ENCODE results near the gene CCDC78.
A peak's percentile ranks its signal among the peaks of the same experiment; 100 is the strongest.

CCDC78 gene

DNA sequence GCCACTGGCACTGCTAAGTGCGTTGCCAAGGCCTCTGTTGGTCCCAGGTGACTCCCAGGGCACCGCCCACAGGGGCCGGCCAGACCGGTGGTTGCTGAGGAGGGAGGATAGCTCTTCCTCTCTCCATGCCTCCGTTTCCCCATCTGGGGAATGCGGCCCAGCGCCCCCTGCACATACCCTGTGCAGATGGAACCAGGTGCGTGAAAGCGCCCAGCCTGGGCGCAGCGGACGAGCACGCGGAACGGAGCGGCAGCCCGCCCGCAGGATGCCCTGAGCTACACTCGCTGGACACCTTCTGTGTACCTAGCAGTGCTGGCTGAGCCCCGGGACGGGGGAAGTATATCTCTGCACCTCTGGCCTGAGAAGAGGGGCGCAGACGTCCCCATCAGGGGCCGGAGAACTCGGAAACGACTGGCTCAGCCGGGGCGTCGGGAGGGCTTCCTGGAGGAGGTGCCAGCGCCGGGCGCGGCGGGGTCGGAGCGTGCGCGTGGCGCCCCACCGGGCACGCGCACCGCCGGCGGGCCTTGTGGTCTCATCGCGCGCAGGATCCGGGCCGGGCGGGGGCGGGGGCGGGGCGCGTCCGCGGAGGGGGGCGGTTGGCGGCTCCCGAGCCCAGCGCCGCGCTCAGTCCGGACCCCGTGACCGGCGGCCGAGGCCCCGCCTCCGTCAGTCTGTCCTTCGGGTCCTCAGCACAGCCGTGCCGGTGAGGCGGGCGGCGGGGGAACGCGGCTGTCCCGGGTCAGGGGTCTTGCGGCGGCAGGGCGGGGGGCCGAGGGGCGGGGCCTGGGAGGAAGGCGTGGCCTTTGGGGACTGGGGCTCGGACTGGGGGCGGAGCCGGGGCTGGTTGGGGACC is at the start of gene CCDC78, which contains the start of gene HAGHL:
Gene CCDC78, minus strand, starts transcription at position 6 of the 853 bp plus-strand sequence. CDS start 76 bp downstream, outside the sequence.
Gene HAGHL, plus strand, starts transcription at position 669 of the 853 bp plus-strand sequence. CDS start 404 bp downstream, outside the sequence.
- DNase-seq (ENCODE audit: low read depth in 3 of 3), result peak in 1 of 3 experiments; percentile 42

- DNase-seq (ENCODE audit: low read depth in 3 of 3), result no peak
Observed at GRCh38 chr16:775236-775796, 49.1 kb upstream of the CCDC78 start.

GRCh38 chr16:774086-775001 is 48.1 kb upstream of the CCDC78 start:
- DNase-seq (ENCODE audit: low read depth in 3 of 3), result no peak

- DNase-seq (ENCODE audit: low read depth in 3 of 3), result no peak
Observed at GRCh38 chr16:772959-773358, 46.7 kb upstream of the CCDC78 start.

- DNase-seq (ENCODE audit: low read depth in 3 of 3), result no peak
Observed at GRCh38 chr16:770411-770810, 44.2 kb upstream of the CCDC78 start.

DNA sequence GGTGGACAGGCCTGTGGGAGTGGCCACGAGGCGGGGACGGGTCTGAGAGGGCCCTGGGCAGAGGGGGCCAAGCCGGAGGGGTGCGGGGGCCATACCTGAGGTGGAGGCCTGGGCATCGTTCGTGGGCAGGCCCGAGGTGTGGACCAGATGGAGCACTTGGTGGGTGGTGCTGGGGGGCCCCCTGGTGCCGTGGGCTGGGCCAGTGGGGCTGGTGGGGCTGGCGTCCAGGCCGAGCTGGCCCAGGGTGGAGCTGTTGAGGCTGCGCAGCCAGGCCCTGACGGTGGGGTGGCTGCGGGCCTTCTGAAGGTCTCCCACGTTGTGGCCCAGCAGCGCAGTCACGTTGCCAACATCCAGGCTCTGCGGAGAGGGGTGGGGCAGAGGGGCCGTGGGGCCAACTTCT is 43.7 kb upstream of the CCDC78 start:
- DNase-seq (ENCODE audit: low read depth in 3 of 3), result no peak

DNA sequence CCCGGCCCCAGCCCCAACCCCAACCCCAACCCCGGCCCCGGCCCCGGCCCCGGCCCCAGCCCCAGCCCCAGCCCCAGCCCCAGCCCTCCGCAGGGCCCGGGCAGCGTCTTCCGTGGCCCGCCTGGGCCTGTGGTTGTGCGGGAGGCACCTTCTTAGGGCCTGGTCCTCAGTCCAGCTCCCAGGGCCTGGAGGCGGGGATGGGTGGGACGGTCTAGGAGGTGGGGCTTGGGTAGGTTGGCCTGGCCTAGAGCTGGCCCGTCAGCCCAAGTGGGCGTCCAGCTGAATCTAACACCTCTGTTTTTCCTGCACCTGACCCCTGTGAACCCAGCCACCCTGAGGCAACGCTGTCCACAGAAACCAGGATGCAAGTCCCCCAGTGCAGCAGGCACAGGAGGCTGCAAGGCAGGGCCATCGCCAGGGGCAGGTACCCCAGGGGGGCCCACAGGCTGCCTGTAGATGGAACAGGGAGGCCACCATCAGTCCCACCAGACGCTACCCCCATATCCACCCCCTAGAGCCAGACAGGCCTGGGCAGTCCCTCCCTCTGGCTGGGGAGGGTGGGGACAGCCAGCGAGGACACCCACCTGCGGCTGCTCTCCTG is 43.0 kb upstream of the CCDC78 start:
- DNase-seq (ENCODE audit: low read depth in 3 of 3), result no peak

GRCh38 chr16:768428-768827 is 42.2 kb upstream of the CCDC78 start:
- no peak for DNase-seq (ENCODE audit: low read depth in 3 of 3)

- DNase-seq (ENCODE audit: low read depth in 3 of 3), result no peak
Observed at GRCh38 chr16:767743-768235, 41.5 kb upstream of the CCDC78 start.

DNA sequence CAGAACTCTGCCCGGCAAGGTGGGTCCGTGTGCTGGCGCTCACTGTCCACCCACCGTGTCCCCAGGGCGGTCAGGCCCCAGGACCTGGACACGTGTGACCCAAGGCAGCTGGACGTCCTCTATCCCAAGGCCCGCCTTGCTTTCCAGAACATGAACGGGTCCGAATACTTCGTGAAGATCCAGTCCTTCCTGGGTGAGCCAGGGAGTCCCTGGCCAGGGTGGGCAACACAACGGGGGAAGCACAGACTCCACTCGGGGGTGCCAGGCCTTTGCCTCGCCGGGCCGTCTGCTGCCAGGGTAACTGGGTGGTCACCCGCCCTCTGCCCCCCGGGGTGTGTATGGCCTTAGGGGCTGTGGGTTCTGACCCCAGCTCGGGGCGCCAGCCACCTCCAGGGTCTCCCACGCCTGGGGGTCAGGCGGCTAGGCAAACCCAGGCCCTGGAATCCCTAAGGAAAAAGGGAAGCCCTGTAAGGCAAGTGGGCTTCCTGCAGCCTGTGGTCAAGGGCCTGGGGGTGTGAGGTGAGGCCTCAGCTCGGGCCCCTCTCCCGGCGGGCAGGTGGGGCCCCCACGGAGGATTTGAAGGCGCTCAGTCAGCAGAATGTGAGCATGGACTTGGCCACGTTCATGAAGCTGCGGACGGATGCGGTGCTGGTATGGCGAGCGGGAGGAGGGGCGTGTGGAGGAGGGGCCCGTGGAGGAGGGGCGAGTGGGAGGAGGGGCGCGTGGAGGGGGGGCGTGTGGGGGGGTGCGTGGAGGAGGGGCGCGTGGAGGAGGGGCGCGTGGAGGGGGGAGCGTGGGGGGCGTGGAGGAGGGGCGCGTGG is 40.8 kb upstream of the CCDC78 start:
- DNase-seq (ENCODE audit: low read depth in 3 of 3), result no peak

DNA sequence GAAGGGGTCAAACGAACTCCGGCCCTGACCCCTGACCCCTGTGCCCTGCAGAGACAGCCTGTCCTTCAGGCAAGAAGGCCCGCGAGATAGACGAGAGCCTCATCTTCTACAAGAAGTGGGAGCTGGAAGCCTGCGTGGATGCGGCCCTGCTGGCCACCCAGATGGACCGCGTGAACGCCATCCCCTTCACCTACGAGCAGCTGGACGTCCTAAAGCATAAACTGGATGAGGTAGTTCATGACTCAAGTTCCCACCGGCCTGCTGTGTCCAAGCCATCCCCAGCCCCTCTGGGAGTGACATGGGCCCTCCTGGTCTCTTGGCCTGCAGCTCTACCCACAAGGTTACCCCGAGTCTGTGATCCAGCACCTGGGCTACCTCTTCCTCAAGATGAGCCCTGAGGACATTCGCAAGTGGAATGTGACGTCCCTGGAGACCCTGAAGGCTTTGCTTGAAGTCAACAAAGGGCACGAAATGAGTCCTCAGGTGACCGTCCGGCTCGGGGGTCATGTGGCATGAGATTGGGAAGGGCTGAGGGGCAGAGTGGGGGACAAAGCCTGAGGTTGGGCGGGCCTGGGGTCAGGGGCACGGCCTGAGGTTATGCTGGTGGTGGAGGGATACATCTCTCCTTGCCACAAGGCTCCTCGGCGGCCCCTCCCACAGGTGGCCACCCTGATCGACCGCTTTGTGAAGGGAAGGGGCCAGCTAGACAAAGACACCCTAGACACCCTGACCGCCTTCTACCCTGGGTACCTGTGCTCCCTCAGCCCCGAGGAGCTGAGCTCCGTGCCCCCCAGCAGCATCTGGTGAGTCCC is 40.0 kb upstream of the CCDC78 start:
- DNase-seq (ENCODE audit: low read depth in 3 of 3), result no peak

GRCh38 chr16:765488-765865 is 39.2 kb upstream of the CCDC78 start:
- no peak for DNase-seq (ENCODE audit: low read depth in 3 of 3)

DNA sequence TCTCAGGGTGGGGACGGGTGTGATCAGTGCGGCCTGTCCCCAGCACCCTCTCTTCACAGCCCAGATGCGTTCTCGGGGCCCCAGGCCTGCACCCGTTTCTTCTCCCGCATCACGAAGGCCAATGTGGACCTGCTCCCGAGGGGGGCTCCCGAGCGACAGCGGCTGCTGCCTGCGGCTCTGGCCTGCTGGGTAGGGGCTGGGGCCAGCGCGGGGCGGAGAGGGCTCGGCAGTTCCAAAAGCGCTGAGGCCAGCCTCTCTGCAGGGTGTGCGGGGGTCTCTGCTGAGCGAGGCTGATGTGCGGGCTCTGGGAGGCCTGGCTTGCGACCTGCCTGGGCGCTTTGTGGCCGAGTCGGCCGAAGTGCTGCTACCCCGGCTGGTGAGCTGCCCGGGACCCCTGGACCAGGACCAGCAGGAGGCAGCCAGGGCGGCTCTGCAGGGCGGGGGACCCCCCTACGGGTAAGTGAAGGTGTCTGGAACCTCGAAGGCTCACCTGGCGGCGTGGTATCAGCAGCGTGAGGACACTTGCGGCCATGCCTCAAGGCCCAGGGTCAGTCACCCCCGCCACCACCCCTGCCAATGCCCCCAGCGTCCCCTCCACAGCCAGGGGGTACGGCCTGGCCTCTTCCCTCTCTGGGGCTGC is 38.7 kb upstream of the CCDC78 start:
- no peak for DNase-seq (ENCODE audit: low read depth in 3 of 3)

- DNase-seq (ENCODE audit: low read depth in 3 of 3), result no peak
Observed at GRCh38 chr16:764184-764750, 38.0 kb upstream of the CCDC78 start.

- DNase-seq (ENCODE audit: low read depth in 3 of 3), result no peak
Observed at GRCh38 chr16:763369-764183, 37.3 kb upstream of the CCDC78 start.

GRCh38 chr16:762595-763268 is 36.5 kb upstream of the CCDC78 start:
- DNase-seq (ENCODE audit: low read depth in 3 of 3), result no peak
